Neuronal stem cell (in vitro differentiated cells): ENCODE results near the gene ACVR1C.

Experiments used
- DNase-seq: peaks from one replicate; pipeline ENCODE4 v3.0.0-alpha.2; 2013; ENCODE audit warnings: low spot score
- H2AFZ ChIP-seq: one replicate; pipeline ENCODE4 v1.6.1; 2013; ENCODE audit warnings: mild to moderate bottlenecking, low read length, inconsistent platforms
- H2AK5ac ChIP-seq: 2 replicates; pipeline ENCODE4 v1.6.1; 2013; ENCODE audit warnings: low read depth, mild to moderate bottlenecking, inconsistent platforms, low read length, moderate library complexity, mixed read lengths
- H2BK120ac ChIP-seq: 2 replicates; pipeline ENCODE4 v1.6.1; 2013; ENCODE audit warnings: low read depth, mild to moderate bottlenecking, inconsistent platforms, low read length, moderate library complexity, mixed read lengths
- H2BK12ac ChIP-seq: one replicate; pipeline ENCODE4 v1.6.1; 2013; ENCODE audit warnings: low read length, inconsistent platforms
- H2BK15ac ChIP-seq: 2 replicates; pipeline ENCODE4 v1.6.1; 2013; ENCODE audit warnings: mild to moderate bottlenecking, low read length, inconsistent platforms, mixed read lengths
- H2BK5ac ChIP-seq: one replicate; pipeline ENCODE4 v1.6.1; 2013; ENCODE audit warnings: inconsistent platforms, mild to moderate bottlenecking, low read length, moderate library complexity
- H3K14ac ChIP-seq: one replicate; pipeline ENCODE4 v1.6.1; 2013; ENCODE audit warnings: low read length, inconsistent platforms
- H3K18ac ChIP-seq: 2 replicates; pipeline ENCODE4 v1.6.1; 2013; ENCODE audit warnings: low read length, inconsistent platforms
- H3K23ac ChIP-seq: 2 replicates; pipeline ENCODE4 v1.6.1; 2013; ENCODE audit warnings: low read depth, mild to moderate bottlenecking, mixed read lengths, low read length, inconsistent platforms; ENCODE audit not compliant: poor library complexity
- H3K27ac ChIP-seq: replicated peaks from 3 replicates; pipeline ENCODE4 v1.5.1; 2013; ENCODE audit warnings: low read length, inconsistent platforms
- H3K27me3 ChIP-seq, 3 experiments: 2 replicates each; pipeline ENCODE4 v1.6.1; 2013; ENCODE audit warnings: low read length in 3 of 3, mild to moderate bottlenecking in 2 of 3, inconsistent platforms in 1 of 3, low read depth in 1 of 3, mixed read lengths in 1 of 3, moderate library complexity in 1 of 3; ENCODE audit not compliant: control insufficient read depth in 3 of 3, insufficient read depth in 3 of 3
- H3K36me3 ChIP-seq, 2 donors: replicated peaks in 1 of 2; 2 replicates each; pipeline ENCODE4 v1.6.1; 2013; ENCODE audit warnings: low read length in 2 of 2; ENCODE audit not compliant: control insufficient read depth in 2 of 2, insufficient read depth in 2 of 2
- H3K4ac ChIP-seq: 2 replicates; pipeline ENCODE4 v1.6.1; 2013; ENCODE audit warnings: inconsistent platforms, mild to moderate bottlenecking, low read length, moderate library complexity
- H3K4me1 ChIP-seq, 2 donors: 1 replicate in 1 of 2; 2 replicates in 1 of 2; pipeline ENCODE4 v1.6.1; 2013; ENCODE audit warnings: low read length in 2 of 2, low read depth in 1 of 2; ENCODE audit not compliant: control insufficient read depth in 2 of 2, insufficient read depth in 1 of 2
- H3K4me2 ChIP-seq: one replicate; pipeline ENCODE4 v1.6.1; 2013; ENCODE audit warnings: mild to moderate bottlenecking, low read length, inconsistent platforms; ENCODE audit not compliant: insufficient read depth, poor library complexity, severe bottlenecking
- H3K4me3 ChIP-seq, 2 donors: 2 replicates each; pipeline ENCODE4 v1.5.1; 2013; ENCODE audit warnings: low read length in 2 of 2, mild to moderate bottlenecking in 2 of 2, inconsistent platforms in 1 of 2, moderate library complexity in 1 of 2
- H3K79me1 ChIP-seq: one replicate; pipeline ENCODE4 v1.6.1; 2013; ENCODE audit warnings: low read depth, mild to moderate bottlenecking, inconsistent platforms, low read length, moderate library complexity
- H3K9ac ChIP-seq: one replicate; pipeline ENCODE4 v1.6.1; 2013; ENCODE audit warnings: mild to moderate bottlenecking, low read depth, low read length, inconsistent platforms; ENCODE audit not compliant: poor library complexity
- H3K9me3 ChIP-seq, 2 donors: replicated peaks in 1 of 2; 2 replicates each; pipeline versions ENCODE3 to v1.6.1; 2013; ENCODE audit warnings: low read length in 2 of 2, mild to moderate bottlenecking in 2 of 2, inconsistent platforms in 1 of 2, low read depth in 1 of 2, mixed read lengths in 1 of 2, moderate library complexity in 1 of 2; ENCODE audit not compliant: control insufficient read depth in 2 of 2, insufficient read depth in 1 of 2
- H4K8ac ChIP-seq: one replicate; pipeline ENCODE4 v1.6.1; 2013; ENCODE audit warnings: low read depth, mild to moderate bottlenecking, inconsistent platforms, low read length, moderate library complexity
- H4K91ac ChIP-seq: one replicate; pipeline ENCODE4 v1.6.1; 2013; ENCODE audit warnings: low read length, low read depth, mild to moderate bottlenecking, inconsistent platforms; ENCODE audit not compliant: poor library complexity
- WGBS, 2 donors: extraction: QIAGEN DNeasy Blood & Tissue Kit; methylation state at CpG; one replicate each; pipeline ENCODE4 v1.1.7; 2013; ENCODE audit warnings: missing lambda C conversion rate in 2 of 2, mixed read lengths in 1 of 2; ENCODE audit not compliant: insufficient read length in 2 of 2, insufficient replicate concordance in 1 of 2; ENCODE audit errors: extremely low coverage in 2 of 2; 5-methylcytosine and 5-hydroxymethylcytosine counted together

Gene ACVR1C

GRCh38 chr2:157559461-157559860 is 69.2 kb downstream of the ACVR1C start:
- Histone ChIP-seq H2BK15ac (no peak overlapping the region), H4K8ac (no peak overlapping the region), H3K36me3 (no peaks in the 10 kb centered on the region), H3K27ac (no peak overlapping the region), H3K14ac (no peak overlapping the region), H3K79me1 (no peaks in the 10 kb centered on the region), H3K9me3 (no peaks in the 10 kb centered on the region), H2BK120ac (no peak overlapping the region), H3K23ac (no peak overlapping the region), H2AFZ (no peak overlapping the region), H3K4ac (no peak overlapping the region), H3K4me1 (peaks cover 0 to 3% of the 10 kb centered on the region in 2 donors), H3K9ac (no peak overlapping the region), H3K18ac (no peak overlapping the region), H3K4me2 (no peak overlapping the region), H3K4me3 (no peak overlapping the region), H3K27me3 (no peaks in the 10 kb centered on the region), H4K91ac (no peak overlapping the region), H2AK5ac (no peak overlapping the region), H2BK12ac (no peak overlapping the region), H2BK5ac (no peak overlapping the region)
- no peak for DNase-seq
- WGBS, 2 donors, result no CpG with 5 or more reads among the region's 3 CpGs

- H3K4me2 ChIP-seq, result no peak overlapping the region
- no peak overlapping the region for H2BK120ac ChIP-seq
- H3K14ac ChIP-seq, result no peak overlapping the region
- H3K4ac ChIP-seq, result no peak overlapping the region
- H2BK15ac ChIP-seq, result no peak overlapping the region
- no peak overlapping the region for H2AFZ ChIP-seq
- H3K23ac ChIP-seq, result no peak overlapping the region
- no peaks in the 10 kb centered on the region for H3K9me3 ChIP-seq
- no peak overlapping the region for H4K91ac ChIP-seq
- H3K27ac ChIP-seq, result no peak overlapping the region
- peaks cover 0 to 3% of the 10 kb centered on the region in 2 donors for H3K4me1 ChIP-seq
- no peaks in the 10 kb centered on the region for H3K36me3 ChIP-seq
- no peak overlapping the region for H3K4me3 ChIP-seq
- no peak overlapping the region for H3K18ac ChIP-seq
- no peak overlapping the region for H3K9ac ChIP-seq
- no peaks in the 10 kb centered on the region for H3K27me3 ChIP-seq
- H2BK5ac ChIP-seq, result no peak overlapping the region
- H2AK5ac ChIP-seq, result no peak overlapping the region
- DNase-seq, result no peak
- no peak overlapping the region for H4K8ac ChIP-seq
- no CpG with 5 or more reads among the region's 3 CpGs for WGBS, 2 donors
- no peaks in the 10 kb centered on the region for H3K79me1 ChIP-seq
- H2BK12ac ChIP-seq, result no peak overlapping the region
Observed at GRCh38 chr2:157559061-157559460, 69.6 kb downstream of the ACVR1C start.

- H3K4me2 ChIP-seq, result no peak overlapping the region
- no peak overlapping the region for H3K27ac ChIP-seq
- H3K9me3 ChIP-seq, result no peaks in the 10 kb centered on the region
- no peak overlapping the region for H2AK5ac ChIP-seq
- peaks cover 0 to 3% of the 10 kb centered on the region in 2 donors for H3K4me1 ChIP-seq
- H3K18ac ChIP-seq, result no peak overlapping the region
- H2BK15ac ChIP-seq, result no peak overlapping the region
- H3K79me1 ChIP-seq, result no peaks in the 10 kb centered on the region
- no peak overlapping the region for H2BK120ac ChIP-seq
- no peak overlapping the region for H3K4ac ChIP-seq
- H2BK5ac ChIP-seq, result no peak overlapping the region
- no peak overlapping the region for H3K14ac ChIP-seq
- no peak overlapping the region for H3K4me3 ChIP-seq
- H4K91ac ChIP-seq, result no peak overlapping the region
- no peak overlapping the region for H3K23ac ChIP-seq
- no peak overlapping the region for H2BK12ac ChIP-seq
- H2AFZ ChIP-seq, result no peak overlapping the region
- no peaks in the 10 kb centered on the region for H3K36me3 ChIP-seq
- no peak for DNase-seq
- no peak overlapping the region for H3K9ac ChIP-seq
- WGBS, 2 donors, result no CpG with 5 or more reads among the region's 1 CpG
- no peak overlapping the region for H4K8ac ChIP-seq
- H3K27me3 ChIP-seq, result no peaks in the 10 kb centered on the region
Observed at GRCh38 chr2:157557770-157558169, 70.9 kb downstream of the ACVR1C start.

- Histone ChIP-seq H3K4me3 (no peak overlapping the region), H4K8ac (no peak overlapping the region), H3K18ac (no peak overlapping the region), H4K91ac (no peak overlapping the region), H2BK15ac (no peak overlapping the region), H2BK120ac (no peak overlapping the region), H2BK12ac (no peak overlapping the region), H3K27ac (no peak overlapping the region), H3K23ac (no peak overlapping the region), H3K9ac (no peak overlapping the region), H3K14ac (no peak overlapping the region), H3K27me3 (no peaks in the 10 kb centered on the region), H2BK5ac (no peak overlapping the region), H3K79me1 (no peaks in the 10 kb centered on the region), H2AK5ac (no peak overlapping the region), H2AFZ (no peak overlapping the region), H3K36me3 (no peaks in the 10 kb centered on the region), H3K9me3 (no peaks in the 10 kb centered on the region), H3K4me2 (no peak overlapping the region), H3K4me1 (no peaks in the 10 kb centered on the region), H3K4ac (no peak overlapping the region)
- DNase-seq, result no peak
- no CpG with 5 or more reads among the region's 5 CpGs for WGBS, 2 donors
Observed at GRCh38 chr2:157540102-157540501, 88.6 kb downstream of the ACVR1C start.
